Mesothelial cell of epicardium (in vitro differentiated cells): Measurements from ENCODE around the gene USP43. TPM values are rescaled to one million over a fixed set of nuclear protein-coding genes. Genes with fewer than 3 reads are reported as not detected.
"Not testable (repeated sequence)": the region's sequence is repeated elsewhere in the genome, so short reads cannot be mapped to it uniquely, and the experiment has no call there.

ENCODE experiments used
- DNase-seq, 2 experiments: peaks; one replicate each; pipeline ENCODE4 v3.0.0; 2021; ENCODE audit warnings: low spot score in 2 of 2; ENCODE audit not compliant: unreplicated experiment in 2 of 2
- H3K27ac Mint-ChIP-seq: 2 replicates; pipeline ENCODE4 v1.8.0; 2021; ENCODE audit warnings: mixed read lengths
- H3K27me3 Mint-ChIP-seq: 2 replicates; pipeline ENCODE4 v1.8.0; 2021; ENCODE audit warnings: low read depth, mixed read lengths
- H3K36me3 Mint-ChIP-seq: 2 replicates; pipeline ENCODE4 v1.8.0; 2021; ENCODE audit warnings: mixed read lengths
- H3K4me1 Mint-ChIP-seq: 2 replicates; pipeline ENCODE4 v1.8.0; 2021; ENCODE audit warnings: mixed read lengths
- H3K4me3 Mint-ChIP-seq: 2 replicates; pipeline ENCODE4 v1.8.0; 2021; ENCODE audit warnings: mild to moderate bottlenecking, moderate library complexity, mixed read lengths
- H3K9me3 Mint-ChIP-seq: 2 replicates; pipeline ENCODE4 v1.8.0; 2021; ENCODE audit warnings: mixed read lengths
- CTCF ChIP-seq: fragments of 200-600 bp; sonication (generic); IDR thresholded peaks from one replicate; pipeline ENCODE4 v1.5.0; 2021; ENCODE audit warnings: antibody characterized with exemption; ENCODE audit not compliant: unreplicated experiment
- total RNA-seq: library from RNA; stranded (reverse); gene quantifications from 3 replicates; pipeline ENCODE4 v1.2.1, GENCODE V29; 2021

Gene USP43
- total RNA-seq, 1 donor from 2014 or later, result 8.9 TPM

GRCh38 chr17:9648521-9649110 lies 3.3 kb downstream of the USP43 start:
- no peak for DNase-seq

DNA sequence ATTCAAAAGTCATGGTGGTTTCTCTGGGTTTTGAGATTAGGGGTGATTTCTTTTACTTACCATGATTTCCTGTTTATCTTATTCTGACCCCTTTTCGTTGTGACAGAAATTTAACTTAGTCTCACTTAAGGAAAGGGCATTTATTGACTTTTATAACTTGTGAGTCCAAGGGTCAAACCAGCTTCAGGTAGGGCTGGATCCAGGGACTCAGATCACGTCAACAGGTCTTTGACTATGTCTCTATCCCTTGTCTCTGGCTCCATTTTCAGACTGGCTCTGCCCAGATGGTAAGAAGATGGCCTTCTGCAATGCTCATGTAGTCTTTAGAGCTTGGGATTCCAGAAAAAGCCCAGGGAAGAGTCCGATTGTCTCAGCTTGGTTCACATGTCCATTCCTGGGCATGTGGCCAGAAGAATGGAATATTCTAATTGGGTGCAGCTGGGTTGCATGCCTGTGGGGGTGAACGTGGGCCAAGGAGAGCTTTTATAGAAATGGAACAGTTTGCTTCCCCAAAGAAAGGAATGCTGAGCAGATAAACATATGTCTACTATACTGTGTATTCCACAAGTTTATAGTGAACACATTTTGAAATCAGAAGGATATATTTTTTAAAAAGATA lies 13.4 kb downstream of the USP43 start:
- Mint-ChIP-seq H3K4me1 (no peaks in the 10 kb centered on the region), H3K27ac (peak overlapping the region; percentile 64), H3K9me3 (peaks cover 4% of the 10 kb centered on the region), H3K4me3 (no peak overlapping the region), H3K27me3 (no peaks in the 10 kb centered on the region), H3K36me3 (peaks cover 33% of the 10 kb centered on the region)
- no peak for DNase-seq
- no peak for TF ChIP-seq CTCF

More at GRCh38 chr17:9648521-9649110, 3.3 kb downstream of the USP43 start:
- TF ChIP-seq CTCF, result no peak
- Mint-ChIP-seq H3K9me3 (peaks cover 4% of the 10 kb centered on the region), H3K27ac (peak overlapping the region; percentile 81), H3K4me3 (no peak overlapping the region), H3K36me3 (no peaks in the 10 kb centered on the region), H3K4me1 (peaks cover 32% of the 10 kb centered on the region), H3K27me3 (peaks cover 23% of the 10 kb centered on the region)

DNA sequence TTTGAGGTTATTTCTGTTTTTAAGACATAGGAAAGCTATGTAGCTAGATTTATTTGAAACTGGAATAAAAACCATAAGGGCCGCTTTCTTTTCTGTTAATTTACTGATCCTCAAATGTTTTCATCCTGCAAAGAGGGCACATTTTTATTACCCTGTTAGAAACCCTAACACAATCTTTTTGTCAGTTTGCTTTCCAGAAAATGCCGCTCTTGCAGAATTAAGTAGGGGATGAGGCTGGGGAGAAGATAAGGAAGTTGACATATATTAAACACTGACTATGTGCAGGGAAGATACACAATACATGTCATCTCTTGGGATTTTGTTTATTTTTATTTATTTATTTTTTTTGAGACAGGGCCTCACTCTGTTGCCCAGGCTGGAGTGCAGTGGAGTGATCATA lies 15.7 kb downstream of the USP43 start:
- no peaks in the 10 kb centered on the region for H3K4me1 Mint-ChIP-seq
- no peak overlapping the region for H3K27ac Mint-ChIP-seq
- H3K36me3 Mint-ChIP-seq, result peaks cover 48% of the 10 kb centered on the region
- H3K27me3 Mint-ChIP-seq, result no peaks in the 10 kb centered on the region
- H3K9me3 Mint-ChIP-seq, result peaks cover 20% of the 10 kb centered on the region
- TF ChIP-seq CTCF, result no peak
- no peak for DNase-seq
- no peak overlapping the region for H3K4me3 Mint-ChIP-seq

DNA sequence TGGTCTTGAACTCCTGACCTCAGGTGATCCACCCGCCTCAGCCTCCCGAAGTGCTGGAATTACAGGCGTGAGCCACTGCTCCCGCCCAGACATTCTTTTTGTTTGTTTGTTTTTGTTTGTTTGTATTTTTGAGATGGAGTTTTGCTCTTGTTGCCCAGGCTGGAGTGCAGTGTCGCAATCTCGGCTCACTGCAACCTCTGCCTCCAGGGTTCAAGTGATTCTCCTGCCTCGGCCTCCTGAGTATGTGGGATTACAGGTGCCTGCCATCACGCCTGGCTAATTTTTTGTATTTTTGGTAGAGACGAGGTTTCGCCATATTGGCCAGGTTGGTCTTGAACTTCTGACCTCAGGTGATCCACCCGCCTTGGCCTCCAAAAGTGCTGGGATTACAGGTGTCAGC lies 18.2 kb downstream of the USP43 start:
- not testable (repeated sequence) for H3K27me3 Mint-ChIP-seq, H3K27ac Mint-ChIP-seq, H3K4me1 Mint-ChIP-seq, DNase-seq, H3K4me3 Mint-ChIP-seq
- Mint-ChIP-seq H3K9me3 (peaks cover 20% of the 10 kb centered on the region), H3K36me3 (peaks cover 41% of the 10 kb centered on the region)

DNA sequence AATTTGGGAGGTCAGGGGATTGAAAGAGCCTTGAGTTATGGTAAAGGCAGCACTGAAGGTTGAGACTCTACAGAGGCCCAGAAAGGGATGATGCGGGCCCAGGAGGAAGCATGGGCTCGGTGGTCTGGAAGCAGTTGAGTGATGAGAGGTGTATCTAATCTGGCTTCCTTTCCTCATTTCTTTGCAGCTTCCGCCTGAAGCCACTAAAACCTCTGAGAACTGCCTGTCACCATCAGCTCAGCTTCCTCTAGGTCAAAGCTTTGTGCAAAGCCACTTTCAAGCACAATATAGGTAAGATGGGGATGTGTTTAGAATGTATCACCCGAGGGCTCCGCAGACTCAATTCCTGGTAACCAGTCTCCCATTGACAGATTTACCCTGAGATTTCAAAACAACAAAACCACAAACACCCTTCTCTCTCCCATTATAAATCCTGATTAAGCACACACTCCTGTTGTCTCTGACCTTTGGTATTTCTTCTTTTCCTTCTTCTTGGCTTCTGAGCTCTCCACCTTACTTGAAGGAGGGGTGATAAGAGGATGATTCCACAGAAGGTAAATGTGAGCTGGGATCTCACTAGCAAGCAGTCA lies 21.2 kb downstream of the USP43 start:
- Mint-ChIP-seq H3K36me3 (peaks cover 37% of the 10 kb centered on the region), H3K4me1 (peaks cover 6% of the 10 kb centered on the region), H3K9me3 (peaks cover 16% of the 10 kb centered on the region), H3K4me3 (no peak overlapping the region), H3K27me3 (peaks cover 2% of the 10 kb centered on the region), H3K27ac (no peak overlapping the region)
- peak in 1 of 2 experiments; percentile 6 for DNase-seq
- TF ChIP-seq CTCF, result no peak

GRCh38 chr17:9668517-9668916 lies 23.2 kb downstream of the USP43 start:
- TF ChIP-seq CTCF, result no peak
- no peak overlapping the region for H3K27ac Mint-ChIP-seq
- peak in 1 of 2 experiments; percentile 14 for DNase-seq

More at GRCh38 chr17:9668517-9668916, 23.2 kb downstream of the USP43 start:
- Mint-ChIP-seq H3K4me1 (peaks cover 6% of the 10 kb centered on the region), H3K27me3 (peaks cover 2% of the 10 kb centered on the region), H3K36me3 (peaks cover 35% of the 10 kb centered on the region), H3K9me3 (peaks cover 16% of the 10 kb centered on the region), H3K4me3 (no peak overlapping the region)
